NT2/D1 (cell line): ENCODE data around the gene COQ2.

Source experiments
- DNase-seq: peaks from one replicate; pipeline ENCODE4 v3.0.0-alpha.2; 2011; ENCODE audit warnings: low read depth, low spot score
- H3K27me3 ChIP-seq: 2 replicates; pipeline ENCODE4 v1.6.0; 2011; ENCODE audit warnings: mild to moderate bottlenecking; ENCODE audit not compliant: insufficient read length, insufficient read depth
- H3K36me3 ChIP-seq: 2 replicates; pipeline ENCODE4 v1.6.1; 2011; ENCODE audit warnings: mild to moderate bottlenecking, low read length, mixed read lengths; ENCODE audit not compliant: insufficient read depth, insufficient read length
- H3K4me1 ChIP-seq: 2 replicates; pipeline ENCODE4 v1.5.1; 2011; ENCODE audit not compliant: insufficient read depth, insufficient read length
- H3K4me3 ChIP-seq: 2 replicates; pipeline ENCODE4 v1.5.1; 2011; ENCODE audit warnings: low read depth; ENCODE audit not compliant: insufficient read length
- H3K9ac ChIP-seq: 2 replicates; pipeline ENCODE4 v1.6.0; 2011; ENCODE audit warnings: low read depth; ENCODE audit not compliant: insufficient read length
- H3K9me3 ChIP-seq: 2 replicates; pipeline ENCODE4 v1.5.1; 2011; ENCODE audit warnings: mild to moderate bottlenecking, low read length; ENCODE audit not compliant: insufficient read depth
- SUZ12 ChIP-seq: IDR thresholded peaks from 2 replicates; pipeline ENCODE4 v1.6.1; 2011; ENCODE audit not compliant: insufficient read length, insufficient read depth; ENCODE audit errors: extremely low read depth
- YY1 ChIP-seq: IDR thresholded peaks from 2 replicates; pipeline ENCODE4 v1.6.1; 2011; ENCODE audit not compliant: insufficient read length, insufficient read depth
- ZNF274 ChIP-seq: IDR thresholded peaks from 2 replicates; pipeline ENCODE4 v1.6.1; 2011; ENCODE audit warnings: mild to moderate bottlenecking, low read depth, low read length

COQ2 gene

DNA sequence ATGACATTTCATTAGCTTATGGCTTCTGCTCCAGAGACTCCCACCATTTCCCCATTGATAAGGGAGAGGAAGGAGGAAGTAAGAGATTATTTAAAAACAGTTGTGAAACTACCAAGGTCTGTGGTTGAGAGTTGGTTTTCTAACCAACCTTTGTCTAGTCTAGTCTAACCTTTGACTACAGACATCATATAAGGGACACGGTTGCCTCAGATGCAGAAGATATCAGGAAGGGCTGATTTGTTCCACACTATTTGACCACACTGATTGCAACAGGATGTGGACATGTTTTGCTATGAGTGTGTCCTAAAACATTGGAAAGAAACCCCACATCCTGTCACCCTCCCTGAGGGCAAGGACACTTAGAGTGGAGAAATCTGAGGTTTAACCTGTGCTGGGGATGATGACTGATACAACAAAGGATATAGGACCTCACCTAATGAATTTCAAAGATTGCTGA lies 53.0 kb downstream of the COQ2 start:
- H3K36me3 ChIP-seq = no peaks in the 10 kb centered on the region
- H3K4me1 ChIP-seq = no peaks in the 10 kb centered on the region
- DNase-seq = no peak
- no peak overlapping the region for H3K9ac ChIP-seq
- H3K27me3 ChIP-seq = no peaks in the 10 kb centered on the region
- no peak overlapping the region for H3K4me3 ChIP-seq
- H3K9me3 ChIP-seq = no peaks in the 10 kb centered on the region
- TF ChIP-seq ZNF274 = no peak
- no peak for TF ChIP-seq YY1
- no peak for TF ChIP-seq SUZ12

DNA sequence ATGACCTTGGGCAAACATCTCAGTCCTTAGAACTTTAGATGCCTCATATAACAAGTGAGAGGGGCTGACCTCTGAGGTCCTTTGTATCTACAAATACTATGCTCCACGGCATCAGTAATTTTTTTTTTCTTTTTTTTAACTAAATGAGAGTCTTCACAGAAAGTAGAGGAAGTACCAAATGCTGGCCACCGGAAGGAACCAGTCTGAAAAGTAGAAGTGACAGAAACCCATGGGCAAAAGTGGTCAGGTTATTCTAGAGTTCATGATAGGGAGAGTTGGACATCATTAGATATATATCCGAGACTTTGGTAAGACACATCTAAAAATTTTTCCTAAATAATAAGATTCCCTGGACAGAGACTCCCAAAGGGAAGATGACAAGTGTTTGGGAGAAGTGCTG lies 53.7 kb downstream of the COQ2 start:
- DNase-seq = no peak
- no peaks in the 10 kb centered on the region for H3K9me3 ChIP-seq
- H3K36me3 ChIP-seq = no peaks in the 10 kb centered on the region
- no peak overlapping the region for H3K9ac ChIP-seq
- no peaks in the 10 kb centered on the region for H3K27me3 ChIP-seq
- no peaks in the 10 kb centered on the region for H3K4me1 ChIP-seq
- H3K4me3 ChIP-seq = no peak overlapping the region
- TF ChIP-seq YY1 (no peak), ZNF274 (no peak), SUZ12 (no peak)

DNA sequence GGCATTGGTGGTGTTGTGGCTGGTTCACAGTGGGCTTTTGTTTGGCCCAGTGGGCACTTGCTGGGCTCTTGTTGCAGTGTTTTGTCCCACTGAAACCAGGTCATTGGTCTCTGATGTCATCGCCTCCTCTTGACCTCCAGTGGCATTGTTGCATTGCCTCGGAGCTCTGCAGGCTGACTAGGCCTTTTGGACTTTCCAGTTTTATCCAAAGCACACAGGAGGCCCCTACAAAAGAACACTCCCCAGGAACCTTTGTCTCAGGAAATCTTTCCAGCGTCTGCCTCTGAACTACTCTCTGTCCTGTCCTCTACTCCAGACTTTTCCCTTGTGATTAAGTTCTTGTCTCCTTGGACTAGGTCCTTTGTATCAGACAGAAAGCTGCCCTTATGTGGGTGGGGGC lies 54.8 kb downstream of the COQ2 start:
- Histone ChIP-seq H3K9ac (no peak overlapping the region), H3K27me3 (no peaks in the 10 kb centered on the region), H3K4me1 (no peaks in the 10 kb centered on the region), H3K4me3 (no peak overlapping the region), H3K9me3 (no peaks in the 10 kb centered on the region), H3K36me3 (no peaks in the 10 kb centered on the region)
- no peak for DNase-seq
- TF ChIP-seq ZNF274 (no peak), SUZ12 (no peak), YY1 (no peak)

DNA sequence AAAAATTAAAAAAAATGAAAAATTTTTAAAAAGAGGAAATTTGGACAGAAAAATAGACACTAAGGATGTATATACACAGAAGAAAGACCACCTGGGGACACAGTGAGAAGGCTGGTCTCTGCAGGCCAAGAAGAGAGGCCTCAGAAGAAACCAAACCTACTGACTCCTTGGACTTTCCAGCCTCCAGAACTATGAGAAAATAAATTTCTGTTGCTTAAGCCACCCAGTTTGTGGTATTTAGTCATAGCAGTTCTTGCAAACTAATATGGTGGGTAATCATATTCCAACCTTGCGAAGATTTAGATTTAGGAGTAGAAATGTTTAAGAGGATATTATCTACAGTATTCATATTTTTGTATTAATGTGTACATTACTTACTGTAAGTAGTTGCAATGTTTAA lies 56.4 kb downstream of the COQ2 start:
- Histone ChIP-seq H3K9ac (no peak overlapping the region), H3K27me3 (no peaks in the 10 kb centered on the region), H3K9me3 (no peaks in the 10 kb centered on the region), H3K36me3 (no peaks in the 10 kb centered on the region), H3K4me1 (no peaks in the 10 kb centered on the region), H3K4me3 (no peak overlapping the region)
- DNase-seq = no peak
- TF ChIP-seq SUZ12 (no peak), YY1 (no peak), ZNF274 (no peak)

DNA sequence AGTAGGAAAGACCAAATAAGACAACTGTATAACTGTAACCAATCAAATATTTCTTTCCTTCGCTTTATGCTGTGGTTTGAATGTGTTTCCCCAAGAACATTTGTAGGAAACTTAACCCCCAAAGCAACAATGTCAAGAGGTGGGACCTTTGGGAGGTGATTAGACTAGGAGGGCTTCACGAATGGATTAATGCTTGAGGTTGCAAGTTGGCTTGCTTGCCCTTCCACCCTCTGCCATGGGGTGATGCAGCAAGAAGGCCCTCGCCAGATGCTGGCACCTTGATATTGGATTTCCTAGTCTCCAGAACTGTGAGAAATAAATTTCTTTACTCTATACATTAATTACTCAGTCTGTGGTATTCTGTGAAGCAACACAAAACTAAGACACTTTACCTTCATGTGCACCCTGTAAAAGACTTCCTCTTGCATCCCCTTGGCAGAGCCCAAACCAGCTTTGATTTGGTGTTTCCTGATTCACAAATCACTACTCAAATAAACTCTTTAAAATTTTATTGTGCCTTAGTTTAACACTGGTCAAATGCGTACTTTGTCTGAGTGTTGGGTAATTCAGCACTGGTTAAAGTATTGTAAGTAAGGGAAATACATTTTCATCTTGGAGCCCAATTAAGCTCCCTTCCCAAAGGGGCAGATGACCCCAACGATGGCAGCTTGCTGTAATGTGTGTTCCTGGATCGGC lies 59.9 kb downstream of the COQ2 start:
- no peaks in the 10 kb centered on the region for H3K4me1 ChIP-seq
- H3K9me3 ChIP-seq = no peaks in the 10 kb centered on the region
- no peak for DNase-seq
- no peaks in the 10 kb centered on the region for H3K27me3 ChIP-seq
- TF ChIP-seq SUZ12 = no peak
- TF ChIP-seq YY1 = no peak
- TF ChIP-seq ZNF274 = no peak
- no peaks in the 10 kb centered on the region for H3K36me3 ChIP-seq
- H3K9ac ChIP-seq = no peak overlapping the region
- no peak overlapping the region for H3K4me3 ChIP-seq

DNA sequence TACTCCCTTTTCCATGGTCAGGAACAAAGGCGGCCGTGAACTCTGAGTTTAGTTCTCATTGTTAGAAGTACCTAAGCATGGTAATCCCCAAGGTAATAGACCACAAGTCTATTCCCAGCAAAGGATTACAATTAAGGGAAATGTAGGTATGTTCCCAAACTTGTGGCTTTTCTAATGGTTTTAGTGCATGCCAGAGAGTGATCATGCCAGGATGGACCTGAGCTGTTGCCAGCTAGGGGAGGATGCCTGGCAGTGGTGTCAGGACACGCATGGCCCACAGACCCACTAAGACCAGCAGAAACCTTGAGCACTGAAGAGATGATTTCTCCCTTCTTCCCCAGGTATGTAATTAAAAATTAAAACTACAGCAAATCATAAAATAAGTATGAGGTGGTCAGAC lies 60.8 kb downstream of the COQ2 start:
- Histone ChIP-seq H3K4me3 (no peak overlapping the region), H3K36me3 (no peaks in the 10 kb centered on the region), H3K9me3 (no peaks in the 10 kb centered on the region), H3K9ac (no peak overlapping the region), H3K27me3 (no peaks in the 10 kb centered on the region), H3K4me1 (no peaks in the 10 kb centered on the region)
- no peak for DNase-seq
- TF ChIP-seq ZNF274 (no peak), SUZ12 (no peak), YY1 (no peak)

DNA sequence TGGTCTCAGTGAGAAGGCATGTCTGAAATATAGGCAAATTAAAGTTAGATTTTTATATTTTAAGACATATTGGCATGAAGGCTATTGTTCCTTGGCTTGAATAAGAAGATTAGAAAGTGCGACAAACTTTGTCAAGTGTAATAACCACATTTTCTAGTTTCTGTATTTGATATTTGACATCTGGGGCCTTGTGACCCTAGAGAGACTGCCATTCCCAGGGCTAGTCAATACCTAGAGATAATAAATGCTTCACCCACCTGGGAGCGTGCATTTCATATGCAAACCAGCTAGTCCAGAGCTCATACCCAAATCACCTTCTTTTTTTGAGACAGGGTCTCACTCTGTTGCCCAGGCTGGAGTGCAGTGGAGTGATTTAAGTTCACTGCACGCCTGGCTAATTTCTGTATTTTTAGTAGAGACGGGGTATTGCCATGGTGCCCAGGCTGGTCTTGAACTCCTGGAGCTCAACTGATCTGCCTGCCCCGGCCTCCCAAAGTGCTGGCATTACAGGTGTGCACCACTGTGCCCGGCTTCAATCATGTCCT lies 62.6 kb downstream of the COQ2 start:
- Histone ChIP-seq H3K27me3 (no peaks in the 10 kb centered on the region), H3K4me3 (no peak overlapping the region), H3K36me3 (no peaks in the 10 kb centered on the region), H3K9ac (no peak overlapping the region), H3K4me1 (no peaks in the 10 kb centered on the region), H3K9me3 (no peaks in the 10 kb centered on the region)
- TF ChIP-seq YY1 = no peak
- no peak for TF ChIP-seq ZNF274
- no peak for TF ChIP-seq SUZ12
- DNase-seq = no peak
